Measurements from ENCODE around the gene TTC33.

Gene TTC33

GRCh38 chr5:40781843-40782409 lies 26.2 kb upstream of the TTC33 start:
- Histone ChIP-seq H3K27ac (no peak overlapping the region), H3K4me3 (no peak overlapping the region)

- no peak overlapping the region for H3K4me3 ChIP-seq
- H3K27ac ChIP-seq: no peak overlapping the region
These were observed 25.1 kb upstream of the TTC33 start for GRCh38 chr5:40780858-40781257.

GRCh38 chr5:40780199-40780598 lies 24.4 kb upstream of the TTC33 start:
- Histone ChIP-seq H3K27ac (no peak overlapping the region), H3K4me3 (no peak overlapping the region)

GRCh38 chr5:40779561-40779960 lies 23.8 kb upstream of the TTC33 start:
- Histone ChIP-seq H3K4me3 (no peak overlapping the region), H3K27ac (no peak overlapping the region)

GRCh38 chr5:40778133-40778532 lies 22.4 kb upstream of the TTC33 start:
- Histone ChIP-seq H3K4me3 (no peak overlapping the region), H3K27ac (no peak overlapping the region)

GRCh38 chr5:40776658-40776977 lies 20.9 kb upstream of the TTC33 start:
- H3K4me3 ChIP-seq: no peak overlapping the region
- no peak overlapping the region for H3K27ac ChIP-seq

- H3K4me3 ChIP-seq: no peak overlapping the region
- H3K27ac ChIP-seq: peak overlapping the region in 1 of 21 experiments; percentile 17
These were observed 20.3 kb upstream of the TTC33 start for GRCh38 chr5:40775846-40776657.

- Histone ChIP-seq H3K27ac (peak overlapping the region in 1 of 21 experiments; percentile 17), H3K4me3 (no peak overlapping the region)
These were observed 19.5 kb upstream of the TTC33 start for GRCh38 chr5:40775085-40775845.

GRCh38 chr5:40774623-40775022 lies 18.9 kb upstream of the TTC33 start:
- H3K27ac ChIP-seq: no peak overlapping the region

GRCh38 chr5:40770764-40771163 lies 15.0 kb upstream of the TTC33 start:
- H3K4me3 ChIP-seq: no peak overlapping the region

More at GRCh38 chr5:40774623-40775022, 18.9 kb upstream of the TTC33 start:
- no peak overlapping the region for H3K4me3 ChIP-seq

GRCh38 chr5:40762705-40763104 lies 6.9 kb upstream of the TTC33 start:
- Histone ChIP-seq H3K27ac (no peak overlapping the region), H3K4me3 (no peak overlapping the region)

More at GRCh38 chr5:40770764-40771163, 15.0 kb upstream of the TTC33 start:
- H3K27ac ChIP-seq: no peak overlapping the region

GRCh38 chr5:40757400-40757799 lies 1.6 kb upstream of the TTC33 start:
- Histone ChIP-seq H3K27ac (no peak overlapping the region), H3K4me3 (no peak overlapping the region)

- Histone ChIP-seq H3K27ac (peak overlapping the region; percentile 70 to 97 (median 90)), H3K4me3 (peak overlapping the region; percentile 57 to 97 (median 83))
These were observed 711 bp downstream of the TTC33 start for GRCh38 chr5:40755093-40755406.

- Histone ChIP-seq H3K4me3 (peak overlapping the region; percentile 57 to 97 (median 83)), H3K27ac (peak overlapping the region in 17 of 21 experiments; percentile 64 to 97 (median 90))
These were observed 1.2 kb downstream of the TTC33 start for GRCh38 chr5:40754381-40755092.

- H3K4me3 ChIP-seq: no peak overlapping the region
- H3K27ac ChIP-seq: no peak overlapping the region
These were observed 9.1 kb downstream of the TTC33 start for GRCh38 chr5:40746703-40747102.

- no peak overlapping the region for H3K27ac ChIP-seq
These were observed 12.0 kb downstream of the TTC33 start for GRCh38 chr5:40743771-40744170.

GRCh38 chr5:40738502-40738901 lies 17.3 kb downstream of the TTC33 start:
- no peak overlapping the region for H3K27ac ChIP-seq
- H3K4me3 ChIP-seq: no peak overlapping the region

More at GRCh38 chr5:40743771-40744170, 12.0 kb downstream of the TTC33 start:
- no peak overlapping the region for H3K4me3 ChIP-seq

- Histone ChIP-seq H3K27ac (no peak overlapping the region), H3K4me3 (no peak overlapping the region)
These were observed 19.5 kb downstream of the TTC33 start for GRCh38 chr5:40736103-40736875.

GRCh38 chr5:40735609-40736008 lies 20.2 kb downstream of the TTC33 start:
- Histone ChIP-seq H3K4me3 (no peak overlapping the region), H3K27ac (peak overlapping the region in 2 of 21 experiments; percentile 2 to 55)

Data from skin epidermis (tissue), 12 donors.